GM12878 (cell line): Measurements from ENCODE around the gene COIL. TPM values are rescaled to one million over a fixed set of nuclear protein-coding genes. Genes with fewer than 3 reads are reported as not detected.

Experiments
- ATAC-seq: fragments of 200-7000 bp; cut with Tn5 transposase; 3 replicates; pipeline ENCODE4 v1.9.1; 2020; ENCODE audit warnings: mild to moderate bottlenecking, moderate library complexity
- BruUV-seq: library from RNA; stranded (reverse); fragments of 400-500 nt; replicated peaks from 2 replicates; lab custom pipeline; 2021; lab: Mats Ljungman, UMichigan
- CTCF ChIA-PET: fragments of 300-600 bp; sonication (Branson Sonifier 250); formaldehyde crosslinking; extraction: SDS; loops from one replicate; lab custom pipeline; 2021; ENCODE audit warnings: inconsistent platforms; lab: Yijun Ruan, JAX
- POLR2A ChIA-PET: fragments of 350-600 bp; formaldehyde crosslinking; extraction: SDS; loops from one replicate; lab custom pipeline; 2021; ENCODE audit warnings: inconsistent platforms; lab: Charles Lee
- RAD21 ChIA-PET: fragments of 300-600 bp; sonication (Branson Sonifier 250); formaldehyde crosslinking; loops from one replicate; lab custom pipeline; 2023; ENCODE audit warnings: antibody characterized with exemption; ENCODE audit not compliant: unreplicated experiment; lab: Charles Lee
- SMC1A ChIA-PET: fragments of 300-600 bp; sonication (Branson Sonifier 250); formaldehyde crosslinking; loops from one replicate; lab custom pipeline; 2023; ENCODE audit not compliant: unreplicated experiment, uncharacterized antibody; lab: Charles Lee
- DNase-seq: peaks from one replicate; pipeline ENCODE4 v3.0.0-alpha.2; 2011; ENCODE audit warnings: low read depth, low spot score
- FAIRE-seq: peaks from 3 replicates; lab custom pipeline; 2011; peaks lifted over from hg19 to GRCh38; lab: Jason Lieb, UNC
- H2AFZ ChIP-seq: 2 replicates; pipeline ENCODE4 v1.6.0; 2011; ENCODE audit warnings: low read depth, low read length, control low read depth; ENCODE audit not compliant: control insufficient read depth
- H3K27ac ChIP-seq: 2 replicates; pipeline ENCODE4 v1.5.1; 2011; ENCODE audit warnings: control low read depth; ENCODE audit not compliant: control insufficient read depth, insufficient read depth
- H3K27me3 ChIP-seq, 2 experiments: replicated peaks in 1 of 2; 2 replicates each; pipeline versions ENCODE4 v1.6.0 to v1.6.1; 2011; ENCODE audit warnings: low read length in 1 of 2; ENCODE audit not compliant: control insufficient read depth in 2 of 2, insufficient read depth in 2 of 2
- H3K36me3 ChIP-seq, 2 experiments: 2 replicates each; pipeline ENCODE4 v1.5.1; 2011; ENCODE audit warnings: low read length in 1 of 2; ENCODE audit not compliant: control insufficient read depth in 2 of 2, insufficient read depth in 2 of 2
- H3K4me1 ChIP-seq: 2 replicates; pipeline ENCODE4 v1.6.1; 2011; ENCODE audit warnings: mild to moderate bottlenecking, low read length, moderate library complexity, mixed read lengths; ENCODE audit not compliant: control insufficient read depth, insufficient read depth
- H3K4me2 ChIP-seq: 2 replicates; pipeline ENCODE4 v1.6.0; 2011; ENCODE audit warnings: control low read depth; ENCODE audit not compliant: control insufficient read depth, insufficient read depth
- H3K4me3 ChIP-seq: fragments of 200-600 bp; sonication (generic); 2 replicates; pipeline ENCODE4 v1.5.1; 2016
- H3K79me2 ChIP-seq: 2 replicates; pipeline ENCODE4 v1.6.0; 2011; ENCODE audit warnings: low read length; ENCODE audit not compliant: control insufficient read depth, insufficient read depth
- H3K9ac ChIP-seq: 2 replicates; pipeline ENCODE4 v1.8.0; 2011; ENCODE audit warnings: low read length, control low read depth, mixed read lengths; ENCODE audit not compliant: control insufficient read depth, insufficient read depth
- H3K9me3 ChIP-seq: replicated peaks from 3 replicates; pipeline ENCODE4 v1.5.1; 2011; ENCODE audit warnings: mild to moderate bottlenecking, low read length; ENCODE audit not compliant: control insufficient read depth, insufficient read depth
- H4K20me1 ChIP-seq: 2 replicates; pipeline ENCODE4 v1.6.0; 2011; ENCODE audit not compliant: control insufficient read depth, insufficient read depth
- BRCA1 ChIP-seq: IDR thresholded peaks from 2 replicates; pipeline ENCODE4 v1.6.1; 2011; ENCODE audit warnings: low read depth, low read length, improper control_type of control experiment
- CBX5 ChIP-seq: sonication (generic); IDR thresholded peaks from 2 replicates; pipeline ENCODE4 v1.6.1; 2016; ENCODE audit warnings: low read depth, moderate library complexity, mild to moderate bottlenecking, inconsistent platforms
- CEBPB ChIP-seq, 2 experiments: fragments of 150-350 bp in 1 of 2; IDR thresholded peaks; 2 replicates each; pipeline ENCODE4 v1.6.1; 2012 to 2014; ENCODE audit warnings: low read depth in 2 of 2, low read length in 2 of 2, borderline replicate concordance in 1 of 2, inconsistent platforms in 1 of 2
- EP300 ChIP-seq, 2 experiments: fragments of 150-350 bp in 1 of 2; IDR thresholded peaks; 2 replicates each; pipeline ENCODE4 v1.6.1; 2011 to 2012; ENCODE audit warnings: low read depth in 2 of 2, low read length in 2 of 2, borderline replicate concordance in 1 of 2, improper control_type of control experiment in 1 of 2, inconsistent platforms in 1 of 2; ENCODE audit not compliant: control insufficient read depth in 1 of 2
- FOXM1 ChIP-seq: IDR thresholded peaks from 2 replicates; pipeline ENCODE4 v1.6.1; 2012; ENCODE audit warnings: low read depth, mild to moderate bottlenecking, inconsistent platforms, low read length, moderate library complexity
- HDAC6 ChIP-seq: fragments of 200-600 bp; sonication (generic); IDR thresholded peaks from one replicate; pipeline ENCODE4 v1.8.0; 2017; ENCODE audit warnings: antibody characterized with exemption; ENCODE audit not compliant: unreplicated experiment
- JUNB ChIP-seq: IDR thresholded peaks from 2 replicates; pipeline ENCODE4 v1.6.1; 2016; ENCODE audit warnings: antibody characterized with exemption, mild to moderate bottlenecking
- PML ChIP-seq: IDR thresholded peaks from 2 replicates; pipeline ENCODE4 v1.6.1; 2012; ENCODE audit warnings: low read length, inconsistent platforms
- SREBF1 ChIP-seq: IDR thresholded peaks from 2 replicates; pipeline ENCODE4 v1.6.1; 2012; ENCODE audit warnings: mild to moderate bottlenecking, low read length
- TBL1XR1 ChIP-seq: IDR thresholded peaks from 2 replicates; pipeline ENCODE4 v1.6.1; 2012; ENCODE audit warnings: low read depth, low read length, improper control_type of control experiment
- WGBS: methylation state at CpG from one replicate; pipeline ENCODE4 v1.1.6; 2016; ENCODE audit warnings: low lambda C conversion rate; ENCODE audit not compliant: insufficient replicate concordance, insufficient coverage; ENCODE audit errors: missing lambda C conversion rate; 5-methylcytosine and 5-hydroxymethylcytosine counted together
- in situ Hi-C: fragments of 300-500 bp; cut with MboI; formaldehyde crosslinking; loops from 9 replicates; pipeline ENCODE4 v1.14.3; 2018; ENCODE audit warnings: mixed read lengths
- intact Hi-C: fragments of 100-400 bp; cut with micrococcal nuclease; formaldehyde crosslinking; loops from one replicate; pipeline ENCODE4 v1.14.2; 2022; ENCODE audit not compliant: unreplicated experiment
- polyA plus RNA-seq, 11 experiments: library from polyadenylated mRNA; depleted of rRNA in 4 of 11; unstranded in 6 of 11; stranded (reverse) in 5 of 11; fragments of >200 nt; fragmentation: Nextera tagmentation in 4 of 11; fragmentation: Illumina TruSeq in 1 of 11; extraction: Ambion mirVana in 4 of 11; extraction: Trizol in 1 of 11; gene quantifications; 1 replicate in 1 of 11; 2 replicates in 10 of 11; pipeline versions ENCODE4 v1.2.1 to v1.2.3, GENCODE V29; 2011 to 2016; ENCODE audit warnings: inconsistent platforms in 2 of 11, missing spikeins in 2 of 11, low read depth in 1 of 11
- total RNA-seq, 4 experiments: library from RNA; depleted of rRNA in 3 of 4; stranded (reverse); fragments of >200 nt in 3 of 4; fragmentation: Illumina TruSeq in 1 of 4; extraction: Trizol in 1 of 4; gene quantifications; 2 replicates each; pipeline versions ENCODE4 v1.2.1 to v1.2.3, GENCODE V29; 2013 to 2021
- TF ChIP-seq, protein P1 (sequence below): IDR thresholded peaks from 2 replicates; pipeline ENCODE4 v1.6.1; 2012; ENCODE audit warnings: low read depth, low read length, improper control_type of control experiment
- TF ChIP-seq, protein P2 (sequence below): fragments of 450-650 bp; formaldehyde crosslinking; IDR thresholded peaks from 2 replicates; pipeline ENCODE4 v1.5.0; 2022; ENCODE audit warnings: mild to moderate bottlenecking, missing genetic modification characterization
- TF ChIP-seq, protein P3 (sequence below): IDR thresholded peaks from 2 replicates; pipeline ENCODE4 v1.6.1; 2012; ENCODE audit warnings: low read length, inconsistent platforms
- TF ChIP-seq, protein P4 (sequence below): fragments of 150-350 bp; IDR thresholded peaks from 2 replicates; pipeline ENCODE4 v1.6.1; 2014; ENCODE audit warnings: mild to moderate bottlenecking, low read depth, low read length

COIL gene
- total and polyA plus RNA-seq, 10 of the 15 experiments (the other 5 are each of a cell fraction or from before 2014, with no cell fraction given), result 13.7 to 24.3 (median 17.4) TPM

DNA sequence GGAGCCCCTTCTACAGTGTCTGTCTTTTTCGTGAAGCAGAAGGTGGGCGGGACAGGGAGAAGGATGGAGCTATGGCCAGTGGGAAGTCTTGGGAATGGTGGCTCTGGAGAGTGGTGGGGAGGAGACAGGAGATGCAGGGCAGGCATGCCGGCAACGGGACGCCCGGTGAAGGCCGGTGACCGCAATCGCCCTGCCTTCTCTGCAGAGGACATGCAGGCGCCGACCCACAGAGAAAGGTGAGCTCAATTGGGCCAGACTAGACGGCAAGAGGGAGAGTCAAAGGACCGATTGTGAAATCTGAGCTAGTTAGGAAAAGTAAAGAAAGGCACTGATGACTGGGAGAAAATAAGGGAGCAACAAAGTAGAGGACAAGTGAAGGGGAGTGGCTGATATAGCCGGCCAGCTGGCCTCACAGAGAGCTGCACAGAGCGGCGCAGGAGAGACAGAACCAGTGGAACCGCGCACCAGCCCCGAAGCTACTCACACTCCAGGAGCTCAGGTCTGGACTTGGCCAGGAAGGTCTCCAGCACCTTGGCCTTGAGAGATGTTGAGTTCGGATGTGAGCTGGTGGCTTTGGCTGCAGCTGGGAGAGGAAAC is 65.9 kb downstream of the COIL start:
- in situ Hi-C loops, result no loop called here
- BruUV-seq, result no TSS peak

More for the DNA sequence above, 65.9 kb downstream of the COIL start:
- ChIA-PET POLR2A (interaction anchor here (0.6 kb wide), 1 partner anchor 34 kb away, joined by 3 read pairs; no protein-coding TSS in a partner anchor), SMC1A (interaction anchor here (1.1 to 3.1 kb wide), 2 partner anchors 10 to 13 kb away, joined by 5 to 11 read pairs; no protein-coding TSS in a partner anchor), CTCF (interaction anchor here (0.7 to 2.4 kb wide), 3 partner anchors 27 to 75 kb away, joined by 3 to 8 read pairs (median 5); no protein-coding TSS in a partner anchor), RAD21 (interaction anchor here (1.6 kb wide), 1 partner anchor 14 kb away, joined by 4 read pairs; no protein-coding TSS in a partner anchor)
- intact Hi-C loops, result no loop called here
- Histone ChIP-seq H3K9me3 (peaks cover 1% of the 10 kb centered on the region; the same call in 2 of the 3 replicates), H4K20me1 (no peaks in the 10 kb centered on the region; the same call in 1 of the 2 replicates), H3K27me3 (no peaks in the 10 kb centered on the region), H2AFZ (no peak overlapping the region), H3K4me3 (no peak overlapping the region), H3K4me1 (peaks cover 27% of the 10 kb centered on the region), H3K9ac (no peak overlapping the region), H3K36me3 (peaks cover 62 to 74% of the 10 kb centered on the region in 2 experiments), H3K4me2 (no peak overlapping the region), H3K79me2 (peaks cover 15% of the 10 kb centered on the region), H3K27ac (no peak overlapping the region)
- FAIRE-seq (no peak), ATAC-seq (no peak), DNase-seq (no peak)
- TF ChIP-seq FOXM1, result no peak
- TF ChIP-seq, protein P1, sequence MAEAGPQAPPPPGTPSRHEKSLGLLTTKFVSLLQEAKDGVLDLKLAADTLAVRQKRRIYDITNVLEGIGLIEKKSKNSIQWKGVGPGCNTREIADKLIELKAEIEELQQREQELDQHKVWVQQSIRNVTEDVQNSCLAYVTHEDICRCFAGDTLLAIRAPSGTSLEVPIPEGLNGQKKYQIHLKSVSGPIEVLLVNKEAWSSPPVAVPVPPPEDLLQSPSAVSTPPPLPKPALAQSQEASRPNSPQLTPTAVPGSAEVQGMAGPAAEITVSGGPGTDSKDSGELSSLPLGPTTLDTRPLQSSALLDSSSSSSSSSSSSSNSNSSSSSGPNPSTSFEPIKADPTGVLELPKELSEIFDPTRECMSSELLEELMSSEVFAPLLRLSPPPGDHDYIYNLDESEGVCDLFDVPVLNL, result no peak
- no peak for TF ChIP-seq CBX5
- no peak for TF ChIP-seq CEBPB (IDR thresholded peaks at IDR 0.05; ENCODE audit: borderline replicate concordance in 1 of 2, low read depth in 2 of 2, low read length in 2 of 2)
- TF ChIP-seq PML, result no peak
- TF ChIP-seq SREBF1, result no peak
- TF ChIP-seq HDAC6, result no peak
- no peak for TF ChIP-seq JUNB
- TF ChIP-seq, protein P2, sequence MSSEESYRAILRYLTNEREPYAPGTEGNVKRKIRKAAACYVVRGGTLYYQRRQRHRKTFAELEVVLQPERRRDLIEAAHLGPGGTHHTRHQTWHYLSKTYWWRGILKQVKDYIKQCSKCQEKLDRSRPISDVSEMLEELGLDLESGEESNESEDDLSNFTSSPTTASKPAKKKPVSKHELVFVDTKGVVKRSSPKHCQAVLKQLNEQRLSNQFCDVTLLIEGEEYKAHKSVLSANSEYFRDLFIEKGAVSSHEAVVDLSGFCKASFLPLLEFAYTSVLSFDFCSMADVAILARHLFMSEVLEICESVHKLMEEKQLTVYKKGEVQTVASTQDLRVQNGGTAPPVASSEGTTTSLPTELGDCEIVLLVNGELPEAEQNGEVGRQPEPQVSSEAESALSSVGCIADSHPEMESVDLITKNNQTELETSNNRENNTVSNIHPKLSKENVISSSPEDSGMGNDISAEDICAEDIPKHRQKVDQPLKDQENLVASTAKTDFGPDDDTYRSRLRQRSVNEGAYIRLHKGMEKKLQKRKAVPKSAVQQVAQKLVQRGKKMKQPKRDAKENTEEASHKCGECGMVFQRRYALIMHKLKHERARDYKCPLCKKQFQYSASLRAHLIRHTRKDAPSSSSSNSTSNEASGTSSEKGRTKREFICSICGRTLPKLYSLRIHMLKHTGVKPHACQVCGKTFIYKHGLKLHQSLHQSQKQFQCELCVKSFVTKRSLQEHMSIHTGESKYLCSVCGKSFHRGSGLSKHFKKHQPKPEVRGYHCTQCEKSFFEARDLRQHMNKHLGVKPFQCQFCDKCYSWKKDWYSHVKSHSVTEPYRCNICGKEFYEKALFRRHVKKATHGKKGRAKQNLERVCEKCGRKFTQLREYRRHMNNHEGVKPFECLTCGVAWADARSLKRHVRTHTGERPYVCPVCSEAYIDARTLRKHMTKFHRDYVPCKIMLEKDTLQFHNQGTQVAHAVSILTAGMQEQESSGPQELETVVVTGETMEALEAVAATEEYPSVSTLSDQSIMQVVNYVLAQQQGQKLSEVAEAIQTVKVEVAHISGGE (CRISPR knock-in tag), result no peak
- no peak for TF ChIP-seq BRCA1
- TF ChIP-seq, protein P3, sequence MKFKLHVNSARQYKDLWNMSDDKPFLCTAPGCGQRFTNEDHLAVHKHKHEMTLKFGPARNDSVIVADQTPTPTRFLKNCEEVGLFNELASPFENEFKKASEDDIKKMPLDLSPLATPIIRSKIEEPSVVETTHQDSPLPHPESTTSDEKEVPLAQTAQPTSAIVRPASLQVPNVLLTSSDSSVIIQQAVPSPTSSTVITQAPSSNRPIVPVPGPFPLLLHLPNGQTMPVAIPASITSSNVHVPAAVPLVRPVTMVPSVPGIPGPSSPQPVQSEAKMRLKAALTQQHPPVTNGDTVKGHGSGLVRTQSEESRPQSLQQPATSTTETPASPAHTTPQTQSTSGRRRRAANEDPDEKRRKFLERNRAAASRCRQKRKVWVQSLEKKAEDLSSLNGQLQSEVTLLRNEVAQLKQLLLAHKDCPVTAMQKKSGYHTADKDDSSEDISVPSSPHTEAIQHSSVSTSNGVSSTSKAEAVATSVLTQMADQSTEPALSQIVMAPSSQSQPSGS, result no peak
- TF ChIP-seq, protein P4, sequence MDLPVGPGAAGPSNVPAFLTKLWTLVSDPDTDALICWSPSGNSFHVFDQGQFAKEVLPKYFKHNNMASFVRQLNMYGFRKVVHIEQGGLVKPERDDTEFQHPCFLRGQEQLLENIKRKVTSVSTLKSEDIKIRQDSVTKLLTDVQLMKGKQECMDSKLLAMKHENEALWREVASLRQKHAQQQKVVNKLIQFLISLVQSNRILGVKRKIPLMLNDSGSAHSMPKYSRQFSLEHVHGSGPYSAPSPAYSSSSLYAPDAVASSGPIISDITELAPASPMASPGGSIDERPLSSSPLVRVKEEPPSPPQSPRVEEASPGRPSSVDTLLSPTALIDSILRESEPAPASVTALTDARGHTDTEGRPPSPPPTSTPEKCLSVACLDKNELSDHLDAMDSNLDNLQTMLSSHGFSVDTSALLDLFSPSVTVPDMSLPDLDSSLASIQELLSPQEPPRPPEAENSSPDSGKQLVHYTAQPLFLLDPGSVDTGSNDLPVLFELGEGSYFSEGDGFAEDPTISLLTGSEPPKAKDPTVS, result no peak
- TF ChIP-seq EP300 (IDR thresholded peaks at IDR 0.05; ENCODE audit: borderline replicate concordance in 1 of 2, control insufficient read depth in 1 of 2, low read depth in 2 of 2, low read length in 2 of 2), result no peak
- TF ChIP-seq TBL1XR1, result no peak
- 93% methylated on average over 20 of the region's 20 CpGs for WGBS
